Measurements from ENCODE around the gene TYW1B. TPM values are rescaled to one million over a fixed set of nuclear protein-coding genes. Genes with fewer than 3 reads are reported as not detected.
"Not testable (repeated sequence)": the region's sequence is repeated elsewhere in the genome, so short reads cannot be mapped to it uniquely, and the experiment has no call there.

The TYW1B gene
- total RNA-seq, 1 experiment from 2014 or later, result 0.78 TPM

- in situ Hi-C loops (cut with HindIII; ENCODE audit: low pct_unique_long_range_greater_than_20kb, low sequenced_read_pairs); DNase-seq (ENCODE audit: low read depth): not testable (repeated sequence)
These were observed 220.0 kb downstream of the TYW1B start for GRCh38 chr7:72607988-72608387.

GRCh38 chr7:72605863-72606431 is 222.1 kb downstream of the TYW1B start:
- DNase-seq (ENCODE audit: low read depth); in situ Hi-C loops (cut with HindIII; ENCODE audit: low pct_unique_long_range_greater_than_20kb, low sequenced_read_pairs): not testable (repeated sequence)

- in situ Hi-C loops (cut with HindIII; ENCODE audit: low pct_unique_long_range_greater_than_20kb, low sequenced_read_pairs), result not testable (repeated sequence)
- DNase-seq (ENCODE audit: low read depth), result peak; percentile 77
These were observed 223.0 kb downstream of the TYW1B start for GRCh38 chr7:72604771-72605611.

- in situ Hi-C loops (cut with HindIII; ENCODE audit: low pct_unique_long_range_greater_than_20kb, low sequenced_read_pairs), result not testable (repeated sequence)
These were observed 224.5 kb downstream of the TYW1B start for GRCh38 chr7:72603476-72603875.

GRCh38 chr7:72603073-72603472 is 224.9 kb downstream of the TYW1B start:
- no peak for DNase-seq (ENCODE audit: low read depth)
- in situ Hi-C loops (cut with HindIII; ENCODE audit: low pct_unique_long_range_greater_than_20kb, low sequenced_read_pairs), result no loop called here

More at GRCh38 chr7:72603476-72603875, 224.5 kb downstream of the TYW1B start:
- not testable (repeated sequence) for DNase-seq (ENCODE audit: low read depth)

GRCh38 chr7:72601683-72602082 is 226.3 kb downstream of the TYW1B start:
- in situ Hi-C loops (cut with HindIII; ENCODE audit: low pct_unique_long_range_greater_than_20kb, low sequenced_read_pairs); DNase-seq (ENCODE audit: low read depth): not testable (repeated sequence)

- in situ Hi-C loops (cut with HindIII; ENCODE audit: low pct_unique_long_range_greater_than_20kb, low sequenced_read_pairs); DNase-seq (ENCODE audit: low read depth): not testable (repeated sequence)
These were observed 238.0 kb downstream of the TYW1B start for GRCh38 chr7:72590023-72590422.

GRCh38 chr7:72587267-72587666 is 240.7 kb downstream of the TYW1B start:
- DNase-seq (ENCODE audit: low read depth); in situ Hi-C loops (cut with HindIII; ENCODE audit: low pct_unique_long_range_greater_than_20kb, low sequenced_read_pairs): not testable (repeated sequence)

- DNase-seq (ENCODE audit: low read depth); in situ Hi-C loops (cut with HindIII; ENCODE audit: low pct_unique_long_range_greater_than_20kb, low sequenced_read_pairs): not testable (repeated sequence)
These were observed 243.4 kb downstream of the TYW1B start for GRCh38 chr7:72584576-72584975.

GRCh38 chr7:72583620-72584361 is 244.2 kb downstream of the TYW1B start:
- in situ Hi-C loops (cut with HindIII; ENCODE audit: low pct_unique_long_range_greater_than_20kb, low sequenced_read_pairs); DNase-seq (ENCODE audit: low read depth): not testable (repeated sequence)

- in situ Hi-C loops (cut with HindIII; ENCODE audit: low pct_unique_long_range_greater_than_20kb, low sequenced_read_pairs); DNase-seq (ENCODE audit: low read depth): not testable (repeated sequence)
These were observed 247.7 kb downstream of the TYW1B start for GRCh38 chr7:72580142-72580770.

- no peak for DNase-seq (ENCODE audit: low read depth)
- in situ Hi-C loops (cut with HindIII; ENCODE audit: low pct_unique_long_range_greater_than_20kb, low sequenced_read_pairs), result no loop called here
These were observed 250.9 kb downstream of the TYW1B start for GRCh38 chr7:72577107-72577506.

- in situ Hi-C loops (cut with HindIII; ENCODE audit: low pct_unique_long_range_greater_than_20kb, low sequenced_read_pairs); DNase-seq (ENCODE audit: low read depth): not testable (repeated sequence)
These were observed 266.0 kb downstream of the TYW1B start for GRCh38 chr7:72561988-72562387.

GRCh38 chr7:72559546-72559945 is 268.5 kb downstream of the TYW1B start:
- DNase-seq (ENCODE audit: low read depth); in situ Hi-C loops (cut with HindIII; ENCODE audit: low pct_unique_long_range_greater_than_20kb, low sequenced_read_pairs): not testable (repeated sequence)

GRCh38 chr7:72556733-72557132 is 271.3 kb downstream of the TYW1B start:
- DNase-seq (ENCODE audit: low read depth); in situ Hi-C loops (cut with HindIII; ENCODE audit: low pct_unique_long_range_greater_than_20kb, low sequenced_read_pairs): not testable (repeated sequence)

GRCh38 chr7:72555238-72555637 is 272.8 kb downstream of the TYW1B start:
- in situ Hi-C loops (cut with HindIII; ENCODE audit: low pct_unique_long_range_greater_than_20kb, low sequenced_read_pairs); DNase-seq (ENCODE audit: low read depth): not testable (repeated sequence)

GRCh38 chr7:72554401-72554800 is 273.6 kb downstream of the TYW1B start:
- DNase-seq (ENCODE audit: low read depth); in situ Hi-C loops (cut with HindIII; ENCODE audit: low pct_unique_long_range_greater_than_20kb, low sequenced_read_pairs): not testable (repeated sequence)

- in situ Hi-C loops (cut with HindIII; ENCODE audit: low pct_unique_long_range_greater_than_20kb, low sequenced_read_pairs); DNase-seq (ENCODE audit: low read depth): not testable (repeated sequence)
These were observed 277.5 kb downstream of the TYW1B start for GRCh38 chr7:72550454-72550853.

Data from Caki2 (cell line).